Lower lobe of right lung (tissue), 2 donors: ENCODE results near the gene PSMC5. TPM values are rescaled to one million over a fixed set of nuclear protein-coding genes. Genes with fewer than 3 reads are reported as not detected.
A peak's percentile ranks its signal among the peaks of the same experiment; 100 is the strongest.

Source experiments
- ATAC-seq, 2 donors: fragments of 200-7000 bp; cut with Tn5 transposase; one replicate each; pipeline ENCODE4 v1.9.1; 2020 to 2022; ENCODE audit warnings: mild to moderate bottlenecking in 2 of 2, moderate library complexity in 2 of 2
- DNase-seq: peaks from one replicate; pipeline ENCODE4 v3.0.0-alpha.2; 2020
- H3K27ac ChIP-seq: fragments of 200-600 bp; one replicate; pipeline ENCODE4 v1.8.0; 2022
- H3K27me3 ChIP-seq: fragments of 200-600 bp; one replicate; pipeline ENCODE4 v1.8.0; 2022; ENCODE audit warnings: low read depth
- H3K36me3 ChIP-seq: fragments of 200-600 bp; one replicate; pipeline ENCODE4 v1.8.0; 2022; ENCODE audit warnings: mild to moderate bottlenecking
- H3K4me1 ChIP-seq: fragments of 200-600 bp; one replicate; pipeline ENCODE4 v1.8.0; 2022
- H3K4me3 ChIP-seq: fragments of 200-600 bp; one replicate; pipeline ENCODE4 v1.8.0; 2022; ENCODE audit warnings: mild to moderate bottlenecking
- H3K9me3 ChIP-seq: fragments of 200-600 bp; one replicate; pipeline ENCODE4 v1.8.0; 2022
- intact Hi-C: fragments of 100-400 bp; cut with DNase I; formaldehyde crosslinking; loops from one replicate; pipeline ENCODE4 v1.11.0; 2022
- total RNA-seq: library from RNA; stranded (reverse); fragmentation: NEBNext Ultra II Directional; extraction: Animal tissue kit (Norgen Biotek cat#: 25700); gene quantifications from one replicate; pipeline ENCODE4 v1.2.1, GENCODE V29; 2021
- TF ChIP-seq, protein P1 (sequence below): fragments of 200-600 bp; IDR thresholded peaks from one replicate; pipeline ENCODE4 v1.8.0; 2022; ENCODE audit warnings: antibody characterized with exemption, mild to moderate bottlenecking
- donor health status: DM: no; HTN: yes; CAD: no; lungs with severe emphysema.

Gene PSMC5
- total RNA-seq, 1 donor from 2014 or later = 98.6 TPM

DNA sequence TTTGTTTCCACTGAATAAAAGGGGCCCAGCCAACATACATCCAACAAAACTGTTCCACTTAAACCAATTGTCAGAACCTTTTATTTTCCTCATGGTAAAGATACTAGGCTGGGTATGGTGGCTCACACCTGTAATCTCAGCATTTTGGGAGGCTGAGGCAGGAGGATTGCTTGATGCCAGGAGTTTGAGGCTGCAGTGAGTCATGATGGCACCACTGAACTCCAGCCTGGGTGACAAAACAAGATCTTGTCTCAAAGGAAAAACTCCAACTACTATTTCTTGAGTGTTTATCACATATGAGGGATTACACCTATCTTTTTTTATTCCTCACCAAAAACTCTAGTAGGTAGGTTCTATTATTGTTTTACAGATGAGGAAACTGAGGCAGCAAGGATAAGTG lies 4.7 kb upstream of the PSMC5 start:
- intact Hi-C loops = no loop called here
- Histone ChIP-seq H3K27ac (no peak overlapping the region), H3K4me3 (no peak overlapping the region), H3K9me3 (no peaks in the 10 kb centered on the region), H3K27me3 (no peaks in the 10 kb centered on the region), H3K4me1 (peaks cover 12% of the 10 kb centered on the region), H3K36me3 (peaks cover 84% of the 10 kb centered on the region)
- TF ChIP-seq, protein P1, sequence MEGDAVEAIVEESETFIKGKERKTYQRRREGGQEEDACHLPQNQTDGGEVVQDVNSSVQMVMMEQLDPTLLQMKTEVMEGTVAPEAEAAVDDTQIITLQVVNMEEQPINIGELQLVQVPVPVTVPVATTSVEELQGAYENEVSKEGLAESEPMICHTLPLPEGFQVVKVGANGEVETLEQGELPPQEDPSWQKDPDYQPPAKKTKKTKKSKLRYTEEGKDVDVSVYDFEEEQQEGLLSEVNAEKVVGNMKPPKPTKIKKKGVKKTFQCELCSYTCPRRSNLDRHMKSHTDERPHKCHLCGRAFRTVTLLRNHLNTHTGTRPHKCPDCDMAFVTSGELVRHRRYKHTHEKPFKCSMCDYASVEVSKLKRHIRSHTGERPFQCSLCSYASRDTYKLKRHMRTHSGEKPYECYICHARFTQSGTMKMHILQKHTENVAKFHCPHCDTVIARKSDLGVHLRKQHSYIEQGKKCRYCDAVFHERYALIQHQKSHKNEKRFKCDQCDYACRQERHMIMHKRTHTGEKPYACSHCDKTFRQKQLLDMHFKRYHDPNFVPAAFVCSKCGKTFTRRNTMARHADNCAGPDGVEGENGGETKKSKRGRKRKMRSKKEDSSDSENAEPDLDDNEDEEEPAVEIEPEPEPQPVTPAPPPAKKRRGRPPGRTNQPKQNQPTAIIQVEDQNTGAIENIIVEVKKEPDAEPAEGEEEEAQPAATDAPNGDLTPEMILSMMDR = no peak
- DNase-seq (no peak), ATAC-seq (no peak)

DNA sequence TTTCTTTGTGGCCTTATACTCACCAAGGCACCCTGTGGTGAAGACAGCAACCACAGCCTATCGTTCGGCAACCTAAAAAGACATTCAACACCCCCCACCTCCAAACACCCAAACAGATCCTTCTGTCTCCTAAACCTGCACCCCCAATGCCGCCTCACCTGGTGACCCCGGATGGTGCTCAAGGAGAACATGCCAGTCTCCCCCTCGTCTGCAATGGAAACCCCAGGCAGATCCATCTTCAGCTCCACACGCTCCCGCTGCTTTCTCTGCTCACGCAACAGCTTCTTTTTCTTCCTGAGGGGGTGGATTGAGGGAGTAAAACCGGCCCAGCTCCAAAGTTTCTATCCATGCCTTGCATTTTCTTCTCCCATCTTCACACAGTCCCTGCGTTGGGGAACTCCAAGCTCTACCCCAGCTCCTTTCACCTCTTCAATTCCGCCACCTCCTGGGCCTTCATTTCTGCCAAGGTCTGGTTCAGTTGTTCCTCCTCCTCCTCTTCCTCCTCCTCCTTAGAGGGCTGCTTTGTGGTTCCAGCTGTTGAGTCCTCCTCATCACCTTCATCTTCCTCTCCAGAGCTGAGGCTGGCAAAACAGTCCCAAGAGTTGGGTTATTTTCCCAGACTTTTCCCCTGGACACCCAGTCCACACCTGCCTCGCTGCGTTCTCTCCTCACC lies 3.4 kb upstream of the PSMC5 start:
- intact Hi-C loops = no loop called here

GRCh38 chr17:63824362-63824761 lies 2.9 kb upstream of the PSMC5 start:
- H3K9me3 ChIP-seq = no peaks in the 10 kb centered on the region
- TF ChIP-seq, protein P1 = no peak
- peak overlapping the region; percentile 11 for H3K27ac ChIP-seq
- no peaks in the 10 kb centered on the region for H3K27me3 ChIP-seq
- intact Hi-C loops = no loop called here
- no peak for ATAC-seq
- H3K4me3 ChIP-seq = no peak overlapping the region
- no peak for DNase-seq
- H3K36me3 ChIP-seq = peaks cover 71% of the 10 kb centered on the region
- H3K4me1 ChIP-seq = peaks cover 28% of the 10 kb centered on the region

More for the DNA sequence above, 3.4 kb upstream of the PSMC5 start:
- TF ChIP-seq, protein P1 = no peak
- Histone ChIP-seq H3K36me3 (peaks cover 72% of the 10 kb centered on the region), H3K4me3 (no peak overlapping the region), H3K9me3 (no peaks in the 10 kb centered on the region), H3K27ac (no peak overlapping the region), H3K27me3 (no peaks in the 10 kb centered on the region), H3K4me1 (peaks cover 23% of the 10 kb centered on the region)
- DNase-seq = no peak
- ATAC-seq = no peak

DNA sequence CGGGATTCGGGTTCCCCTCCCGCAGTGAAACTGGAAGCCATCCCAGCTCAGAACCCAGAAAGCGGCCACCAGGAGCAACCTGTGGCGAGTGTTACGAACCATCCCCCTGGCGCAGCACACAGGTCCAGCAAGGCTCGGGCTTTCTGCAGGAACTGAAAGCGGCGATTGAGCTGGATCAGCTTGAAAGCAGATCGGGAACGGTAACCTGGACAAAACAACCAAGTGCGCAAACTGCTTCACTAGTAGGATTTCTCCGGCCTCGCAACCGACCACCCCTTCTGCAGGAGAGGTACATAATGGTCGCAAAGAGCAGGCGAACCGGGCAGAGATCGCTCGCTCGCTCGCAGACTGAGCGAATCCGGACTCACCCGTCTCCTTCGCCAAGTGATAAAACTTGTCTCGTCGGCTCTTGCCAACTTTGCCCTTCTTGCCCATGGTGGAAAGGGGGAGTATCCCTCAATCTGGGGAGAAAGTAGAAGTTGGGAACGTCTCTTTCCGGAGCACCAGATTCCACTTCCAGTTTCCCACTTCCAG lies 696 bp upstream of the PSMC5 start:
- peak overlapping the region; percentile 91 for H3K27ac ChIP-seq
- TF ChIP-seq, protein P1 = no peak
- peak; percentile 1 to 3 for ATAC-seq
- DNase-seq = no peak
- peaks cover 71% of the 10 kb centered on the region for H3K36me3 ChIP-seq
- no peaks in the 10 kb centered on the region for H3K9me3 ChIP-seq
- intact Hi-C loops = no loop called here
- H3K4me1 ChIP-seq = peaks cover 32% of the 10 kb centered on the region
- H3K27me3 ChIP-seq = no peaks in the 10 kb centered on the region
- peak overlapping the region; percentile 90 for H3K4me3 ChIP-seq

- peaks cover 71% of the 10 kb centered on the region for H3K36me3 ChIP-seq
- no peak for DNase-seq
- intact Hi-C loops = no loop called here
- no peaks in the 10 kb centered on the region for H3K27me3 ChIP-seq
- peaks cover 32% of the 10 kb centered on the region for H3K4me1 ChIP-seq
- no peaks in the 10 kb centered on the region for H3K9me3 ChIP-seq
- H3K4me3 ChIP-seq = peak overlapping the region; percentile 90
- H3K27ac ChIP-seq = peak overlapping the region; percentile 91
- no peak for ATAC-seq
- TF ChIP-seq, protein P1 = no peak
These were observed 580 bp downstream of the PSMC5 start for GRCh38 chr17:63827801-63828221.
